Smooth muscle cell (in vitro differentiated cells): ENCODE measurements around the gene MRPL52. TPM values are rescaled to one million over a fixed set of nuclear protein-coding genes. Genes with fewer than 3 reads are reported as not detected.

Experiments
- DNase-seq: peaks from one replicate; lab custom pipeline; 2025; ENCODE audit not compliant: unreplicated experiment; lab: John Stamatoyannopoulos, UW
- H2AFZ ChIP-seq: fragments of 200-600 bp; sonication (generic); 2 replicates; pipeline ENCODE4 v1.6.0; 2016; ENCODE audit warnings: antibody characterized with exemption, low read depth, mild to moderate bottlenecking
- H3F3A ChIP-seq: fragments of 200-600 bp; sonication (generic); 2 replicates; pipeline ENCODE4 v1.6.0; 2017; ENCODE audit warnings: antibody characterized with exemption, low read depth
- H3K27ac ChIP-seq: fragments of 200-600 bp; sonication (generic); 2 replicates; pipeline ENCODE4 v1.5.1; 2016; ENCODE audit warnings: low read depth, mild to moderate bottlenecking
- H3K27me3 ChIP-seq: fragments of 200-600 bp; sonication (generic); 2 replicates; pipeline ENCODE4 v1.6.1; 2016; ENCODE audit warnings: low read depth, mild to moderate bottlenecking
- H3K36me3 ChIP-seq: fragments of 200-600 bp; sonication (generic); 2 replicates; pipeline ENCODE4 v1.5.1; 2016; ENCODE audit warnings: low read depth
- H3K4me1 ChIP-seq: fragments of 200-600 bp; sonication (generic); 2 replicates; pipeline ENCODE4 v1.5.1; 2016; ENCODE audit warnings: low read depth
- H3K4me2 ChIP-seq: fragments of 200-600 bp; sonication (generic); 2 replicates; pipeline ENCODE4 v1.6.0; 2016; ENCODE audit warnings: mild to moderate bottlenecking
- H3K4me3 ChIP-seq: fragments of 200-600 bp; sonication (generic); 2 replicates; pipeline ENCODE4 v1.5.1; 2016; ENCODE audit warnings: mild to moderate bottlenecking
- H3K79me2 ChIP-seq: fragments of 200-600 bp; sonication (generic); 2 replicates; pipeline ENCODE4 v1.6.0; 2016; ENCODE audit warnings: low read depth, mild to moderate bottlenecking
- H3K9ac ChIP-seq: fragments of 200-600 bp; sonication (generic); 2 replicates; pipeline ENCODE4 v1.6.0; 2016; ENCODE audit warnings: low read depth
- H3K9me3 ChIP-seq: fragments of 200-600 bp; sonication (generic); replicated peaks from 2 replicates; pipeline ENCODE4 v1.5.1; 2016; ENCODE audit warnings: low read depth
- H4K20me1 ChIP-seq: fragments of 200-600 bp; sonication (generic); 2 replicates; pipeline ENCODE4 v1.6.0; 2016; ENCODE audit warnings: low read depth
- CTCF ChIP-seq: fragments of 200-600 bp; sonication (generic); IDR thresholded peaks from 2 replicates; pipeline ENCODE4 v1.5.1; 2017; ENCODE audit warnings: borderline replicate concordance, mild to moderate bottlenecking, antibody characterized with exemption; ENCODE audit not compliant: insufficient read depth, poor library complexity, severe bottlenecking
- whole genome bisulfite sequencing: methylation state at CpG from one replicate; pipeline ENCODE4 v1.1.7; 2016; ENCODE audit warnings: low lambda C conversion rate; 5-methylcytosine and 5-hydroxymethylcytosine counted together
- polyA plus RNA-seq: library from polyadenylated mRNA; unstranded; fragments of >200 nt; fragmentation: Nextera tagmentation; extraction: Ambion mirVana; gene quantifications from 2 replicates; pipeline ENCODE4 v1.2.1, GENCODE V29; 2016
- total RNA-seq: library from RNA; depleted of rRNA; stranded (reverse); fragments of >200 nt; gene quantifications from 2 replicates; pipeline ENCODE4 v1.2.3, GENCODE V29; 2014

The MRPL52 gene
- total and polyA plus RNA-seq, 2 experiments from 2014 or later = 220 to 274 TPM

GRCh38 chr14:22808388-22809209 lies 21.1 kb upstream of the MRPL52 start:
- H3K27me3 ChIP-seq = no peaks in the 10 kb centered on the region
- no peak overlapping the region for H3K27ac ChIP-seq
- H3K4me3 ChIP-seq = no peak overlapping the region
- no peak for DNase-seq
- H3F3A ChIP-seq = no peaks in the 10 kb centered on the region
- no peaks in the 10 kb centered on the region for H3K9me3 ChIP-seq
- no peaks in the 10 kb centered on the region for H3K79me2 ChIP-seq
- no peaks in the 10 kb centered on the region for H3K36me3 ChIP-seq
- H3K9ac ChIP-seq = no peak overlapping the region
- no peaks in the 10 kb centered on the region for H3K4me1 ChIP-seq
- H3K4me2 ChIP-seq = no peak overlapping the region
- WGBS = 86% methylated on average over 5 of the region's 5 CpGs
- no peak overlapping the region for H2AFZ ChIP-seq
- TF ChIP-seq CTCF = no peak
- H4K20me1 ChIP-seq = no peaks in the 10 kb centered on the region

GRCh38 chr14:22811722-22812121 lies 18.0 kb upstream of the MRPL52 start:
- TF ChIP-seq CTCF = no peak
- no peak for DNase-seq
- 57% methylated on average over 2 of the region's 2 CpGs for WGBS

GRCh38 chr14:22812744-22813143 lies 16.9 kb upstream of the MRPL52 start:
- H2AFZ ChIP-seq = no peak overlapping the region
- H3K9ac ChIP-seq = no peak overlapping the region
- no peak overlapping the region for H3K4me3 ChIP-seq
- H3K36me3 ChIP-seq = no peaks in the 10 kb centered on the region
- no peaks in the 10 kb centered on the region for H4K20me1 ChIP-seq
- H3K79me2 ChIP-seq = no peaks in the 10 kb centered on the region
- H3F3A ChIP-seq = no peaks in the 10 kb centered on the region
- H3K4me2 ChIP-seq = no peak overlapping the region
- H3K27me3 ChIP-seq = no peaks in the 10 kb centered on the region
- TF ChIP-seq CTCF = no peak
- H3K27ac ChIP-seq = no peak overlapping the region
- DNase-seq = no peak
- no peaks in the 10 kb centered on the region for H3K9me3 ChIP-seq
- peaks cover 13% of the 10 kb centered on the region for H3K4me1 ChIP-seq
- WGBS = 83% methylated on average over 4 of the region's 4 CpGs

More at GRCh38 chr14:22811722-22812121, 18.0 kb upstream of the MRPL52 start:
- no peak overlapping the region for H3K9ac ChIP-seq
- H3K4me3 ChIP-seq = no peak overlapping the region
- H3K27me3 ChIP-seq = no peaks in the 10 kb centered on the region
- H3K4me2 ChIP-seq = no peak overlapping the region
- no peaks in the 10 kb centered on the region for H4K20me1 ChIP-seq
- no peak overlapping the region for H2AFZ ChIP-seq
- H3K4me1 ChIP-seq = peaks cover 13% of the 10 kb centered on the region
- H3F3A ChIP-seq = no peaks in the 10 kb centered on the region
- no peaks in the 10 kb centered on the region for H3K36me3 ChIP-seq
- no peaks in the 10 kb centered on the region for H3K79me2 ChIP-seq
- H3K9me3 ChIP-seq = no peaks in the 10 kb centered on the region
- no peak overlapping the region for H3K27ac ChIP-seq

GRCh38 chr14:22813145-22813544 lies 16.5 kb upstream of the MRPL52 start:
- TF ChIP-seq CTCF = no peak
- no peaks in the 10 kb centered on the region for H3K36me3 ChIP-seq
- H3K4me1 ChIP-seq = peaks cover 13% of the 10 kb centered on the region
- H3K27ac ChIP-seq = no peak overlapping the region
- no peaks in the 10 kb centered on the region for H3F3A ChIP-seq
- H3K4me3 ChIP-seq = no peak overlapping the region
- H3K4me2 ChIP-seq = no peak overlapping the region
- no peaks in the 10 kb centered on the region for H3K9me3 ChIP-seq
- no peak overlapping the region for H3K9ac ChIP-seq
- H3K27me3 ChIP-seq = no peaks in the 10 kb centered on the region
- H3K79me2 ChIP-seq = no peaks in the 10 kb centered on the region
- no peaks in the 10 kb centered on the region for H4K20me1 ChIP-seq
- 85% methylated on average over 9 of the region's 9 CpGs for WGBS
- H2AFZ ChIP-seq = no peak overlapping the region
- DNase-seq = no peak
